Measurements from ENCODE around the gene AXL.
"Not testable (repeated sequence)": the region's sequence is repeated elsewhere in the genome, so short reads cannot be mapped to it uniquely, and the experiment has no call there.

The AXL gene

GRCh38 chr19:41269055-41269454 lies 50.0 kb downstream of the AXL start:
- no peak for DNase-seq

DNA sequence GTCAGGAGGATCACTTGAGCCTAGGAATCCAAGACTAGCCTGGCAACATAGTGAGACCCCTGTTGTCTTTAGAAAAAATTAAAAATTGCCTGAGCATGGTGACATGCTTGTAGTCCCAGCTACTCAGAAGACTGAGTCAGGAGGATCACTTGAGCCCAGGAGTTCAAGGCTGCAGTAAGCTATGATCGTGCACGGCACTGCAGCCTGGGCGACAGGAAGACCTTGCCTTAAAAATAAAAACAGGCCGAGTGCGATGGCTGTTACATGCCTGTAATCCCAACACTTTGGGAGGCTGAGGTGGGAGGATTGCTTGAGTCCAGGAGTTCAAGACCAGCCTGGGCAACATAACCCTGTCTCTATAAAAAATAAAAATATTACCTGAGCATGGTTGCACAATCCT lies 50.5 kb downstream of the AXL start:
- DNase-seq, result no peak

- no peak for DNase-seq
Observed at GRCh38 chr19:41273076-41273475, 54.1 kb downstream of the AXL start.

DNA sequence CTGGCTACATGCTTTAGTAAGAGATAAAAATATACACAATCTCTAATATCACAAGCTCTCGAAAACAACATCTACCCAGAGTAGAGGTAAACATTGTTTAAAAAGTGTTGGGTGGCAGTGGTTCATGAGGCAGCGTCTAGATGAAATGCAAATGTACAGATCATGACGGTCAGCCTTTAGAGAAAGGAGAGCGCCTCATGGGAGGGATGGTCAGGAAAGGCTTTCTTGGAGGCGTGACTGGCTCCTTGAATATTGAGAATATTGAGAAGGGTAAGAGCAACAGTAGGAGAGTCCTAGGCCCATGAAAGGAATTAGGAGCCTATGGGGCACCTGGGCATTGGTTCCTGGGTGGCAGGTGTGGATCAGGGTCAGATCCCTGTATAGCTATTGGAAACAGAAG lies 55.8 kb downstream of the AXL start:
- DNase-seq, result no peak

GRCh38 chr19:41276231-41276630 lies 57.2 kb downstream of the AXL start:
- DNase-seq, result no peak

- no peak for DNase-seq
Observed at GRCh38 chr19:41278478-41278877, 59.5 kb downstream of the AXL start.

DNA sequence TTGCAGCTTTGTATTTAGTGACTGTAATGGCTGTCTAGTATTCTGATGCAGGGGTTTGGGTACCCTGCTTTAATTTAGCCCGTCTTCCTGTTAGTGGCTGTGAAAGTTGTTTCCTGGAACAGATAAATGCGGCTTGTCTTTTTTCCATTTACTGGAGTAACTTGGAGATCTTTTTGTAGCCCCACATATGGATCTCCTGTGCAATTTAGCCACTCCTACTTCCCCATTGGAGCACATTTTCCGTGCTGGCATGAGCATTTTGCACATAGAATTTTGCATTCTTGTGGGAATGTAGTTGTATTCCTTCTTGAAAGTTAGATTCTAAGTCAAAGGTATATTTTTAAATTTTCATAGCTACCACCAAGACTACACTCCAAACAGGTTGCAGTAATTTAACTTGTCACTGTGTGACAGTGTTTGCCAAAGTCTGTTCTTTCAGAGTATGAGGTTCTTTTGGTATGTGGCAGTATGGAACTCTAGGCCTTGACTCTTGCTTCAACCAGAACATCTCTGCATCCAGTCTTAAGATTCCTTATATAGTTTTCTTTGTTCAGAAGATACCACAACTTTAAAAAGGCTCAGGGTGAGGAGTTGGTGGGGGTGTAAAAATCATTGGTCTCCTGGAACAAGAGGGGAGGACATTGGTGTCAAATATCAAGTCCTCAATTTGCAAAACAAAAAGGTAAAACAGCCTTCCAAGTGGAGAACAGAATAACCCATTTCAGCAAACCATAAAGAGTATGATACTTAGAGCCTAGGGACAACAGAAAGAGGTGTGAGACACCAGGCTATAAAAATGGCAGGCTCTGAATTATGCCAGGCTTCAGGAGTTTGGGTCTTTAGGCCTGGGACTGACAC lies 69.9 kb downstream of the AXL start:
- no peak for DNase-seq

GRCh38 chr19:41289814-41290213 lies 70.8 kb downstream of the AXL start:
- not testable (repeated sequence) for DNase-seq

- no peak for DNase-seq
Observed at GRCh38 chr19:41294393-41294792, 75.4 kb downstream of the AXL start.

GRCh38 chr19:41295499-41295898 lies 76.5 kb downstream of the AXL start:
- DNase-seq, result no peak

GRCh38 chr19:41296433-41296871 lies 77.4 kb downstream of the AXL start:
- no peak for DNase-seq

GRCh38 chr19:41297628-41298347 lies 78.8 kb downstream of the AXL start:
- peak in 2 of 56 donors; percentile 6 to 15 for DNase-seq

DNA sequence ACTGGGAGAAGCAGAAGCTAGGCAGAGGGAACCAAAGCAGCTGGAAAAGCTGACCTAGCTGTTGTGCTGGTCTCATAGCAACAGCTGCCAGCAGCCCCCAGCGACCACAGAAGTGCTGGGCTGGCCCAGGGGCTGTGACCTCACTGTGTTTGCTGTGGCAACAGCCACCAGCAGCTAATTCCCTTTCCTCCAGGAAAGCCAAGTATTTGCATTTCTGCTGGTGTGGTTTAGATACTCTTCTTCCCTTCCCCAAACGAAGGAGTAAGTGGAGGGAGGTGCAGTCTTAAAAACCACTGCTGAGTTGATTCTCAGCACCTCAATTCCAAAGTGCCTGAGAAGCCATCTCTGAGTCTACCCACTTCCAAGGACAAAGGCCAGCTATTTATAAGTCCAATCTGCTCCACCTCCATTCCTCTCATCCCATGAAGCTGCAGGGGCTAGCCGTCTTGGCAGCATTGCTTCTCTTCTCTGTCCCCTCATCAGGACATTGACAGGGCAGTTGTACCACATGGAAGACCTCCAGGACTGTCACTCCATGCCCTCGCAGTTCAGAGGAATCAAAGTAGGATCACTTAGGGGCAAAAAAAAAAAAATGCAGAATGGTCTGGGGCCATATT lies 79.4 kb downstream of the AXL start:
- DNase-seq, result peak in 4 of 56 donors; percentile 15 to 51 (median 39)

GRCh38 chr19:41299046-41299754 lies 80.2 kb downstream of the AXL start:
- peak in 3 of 56 donors; percentile 6 to 27 (median 16) for DNase-seq

- DNase-seq, result peak in 6 of 56 donors; percentile 7 to 56 (median 28)
Observed at GRCh38 chr19:41299755-41300089, 80.7 kb downstream of the AXL start.

DNA sequence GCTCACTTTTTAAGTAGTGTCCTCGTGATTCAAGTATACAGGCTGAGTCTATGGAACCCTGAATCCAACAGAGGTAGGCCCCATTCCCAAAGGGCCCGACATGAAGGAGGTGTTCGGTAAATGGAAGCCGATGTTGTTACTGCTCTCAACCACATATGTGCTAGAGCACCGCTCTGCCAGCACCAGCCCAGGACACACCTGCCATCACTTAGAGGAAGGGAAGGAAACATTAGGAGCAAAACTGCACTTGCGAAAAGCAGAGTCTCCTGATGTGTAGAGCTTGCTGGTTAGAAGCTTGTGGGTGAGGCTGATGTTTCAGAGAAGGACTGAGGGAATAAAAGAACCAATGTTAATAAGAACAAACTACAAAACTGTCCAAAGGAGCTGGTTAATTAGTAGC lies 81.5 kb downstream of the AXL start:
- no peak for DNase-seq

- no peak for DNase-seq
Observed at GRCh38 chr19:41302624-41303351, 83.8 kb downstream of the AXL start.

DNA sequence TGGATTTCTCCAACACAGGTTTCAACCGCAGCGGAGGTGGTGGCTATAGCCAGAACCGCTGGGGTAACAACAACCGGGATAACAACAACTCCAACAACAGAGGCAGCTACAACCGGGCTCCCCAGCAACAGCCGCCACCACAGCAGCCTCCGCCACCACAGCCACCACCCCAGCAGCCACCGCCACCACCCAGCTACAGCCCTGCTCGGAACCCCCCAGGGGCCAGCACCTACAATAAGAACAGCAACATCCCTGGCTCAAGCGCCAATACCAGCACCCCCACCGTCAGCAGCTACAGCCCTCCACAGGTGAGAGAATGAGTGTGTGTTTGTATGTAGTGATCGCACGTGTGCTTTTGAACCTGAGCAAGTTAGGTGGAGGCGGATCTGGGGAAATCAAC lies 84.9 kb downstream of the AXL start:
- no peak for DNase-seq

- DNase-seq, result no peak
Observed at GRCh38 chr19:41304706-41305483, 85.9 kb downstream of the AXL start.
